ENCODE data around the gene NNMT.

The NNMT gene

GRCh38 chr11:114253771-114254170 is 42.4 kb upstream of the NNMT start:
- TF ChIP-seq CTCF (conservative IDR thresholded peaks at IDR 0.05; ENCODE audit: control insufficient read depth, insufficient read depth, low read depth, low read length): no peak
- no peak overlapping the region for H3K4me3 ChIP-seq (ENCODE audit: control insufficient read depth, low read depth, low read length)
- DNase-seq (ENCODE audit: low read depth): no peak

GRCh38 chr11:114254571-114255146 is 41.5 kb upstream of the NNMT start:
- no peak overlapping the region for H3K4me3 ChIP-seq (ENCODE audit: control insufficient read depth, low read depth, low read length)
- no peak for DNase-seq (ENCODE audit: low read depth)
- no peak for TF ChIP-seq CTCF (conservative IDR thresholded peaks at IDR 0.05; ENCODE audit: control insufficient read depth, insufficient read depth, low read depth, low read length)

- no peak for DNase-seq (ENCODE audit: low read depth)
- H3K4me3 ChIP-seq (ENCODE audit: control insufficient read depth, low read depth, low read length): no peak overlapping the region
These were observed 40.9 kb upstream of the NNMT start for GRCh38 chr11:114255289-114255688.

GRCh38 chr11:114256176-114256966 is 39.8 kb upstream of the NNMT start:
- no peak for TF ChIP-seq CTCF (conservative IDR thresholded peaks at IDR 0.05; ENCODE audit: control insufficient read depth, insufficient read depth, low read depth, low read length)
- no peak for DNase-seq (ENCODE audit: low read depth)
- H3K4me3 ChIP-seq (ENCODE audit: control insufficient read depth, low read depth, low read length): no peak overlapping the region

More at GRCh38 chr11:114255289-114255688, 40.9 kb upstream of the NNMT start:
- TF ChIP-seq CTCF (conservative IDR thresholded peaks at IDR 0.05; ENCODE audit: control insufficient read depth, insufficient read depth, low read depth, low read length): no peak

- no peak for DNase-seq (ENCODE audit: low read depth)
- no peak for TF ChIP-seq CTCF (conservative IDR thresholded peaks at IDR 0.05; ENCODE audit: control insufficient read depth, insufficient read depth, low read depth, low read length)
- H3K4me3 ChIP-seq (ENCODE audit: control insufficient read depth, low read depth, low read length): no peak overlapping the region
These were observed 39.3 kb upstream of the NNMT start for GRCh38 chr11:114256967-114257286.

- DNase-seq (ENCODE audit: low read depth): peak; percentile 84
- TF ChIP-seq CTCF (conservative IDR thresholded peaks at IDR 0.05; ENCODE audit: control insufficient read depth, insufficient read depth, low read depth, low read length): peak; percentile 43
- H3K4me3 ChIP-seq (ENCODE audit: control insufficient read depth, low read depth, low read length): no peak overlapping the region
These were observed 38.3 kb upstream of the NNMT start for GRCh38 chr11:114257621-114258558.

Measured in fibroblast of mammary gland (primary cell).